ENCODE measurements around the gene MYMX. TPM values are rescaled to one million over a fixed set of nuclear protein-coding genes. Genes with fewer than 3 reads are reported as not detected.

MYMX gene
- total and polyA plus RNA-seq, 2 of the 13 experiments (the other 11 are each of a cell fraction or from before 2014, with no cell fraction given), result not detected

- no peak overlapping the region; a peak in 1 of 6 replicates for H3K4me3 ChIP-seq (replicated peaks in 1 of 3; ENCODE audit: insufficient read depth in 1 of 3, low read depth in 2 of 3, low read length in 3 of 3)
- CTCF ChIA-PET (ENCODE audit: low intra/inter-chr PET ratio, low total read pairs), result no interaction called here
- H3K4me2 ChIP-seq (ENCODE audit: low read depth, low read length), result peak overlapping the region; percentile 13; the same call in 1 of the 2 replicates
- no peaks in the 10 kb centered on the region; a peak in 1 of 5 replicates for H3K27me3 ChIP-seq (ENCODE audit: control insufficient read depth in 1 of 2, insufficient read depth in 2 of 2, low read length in 2 of 2)
- peaks cover 45 to 71% of the 10 kb centered on the region in 2 experiments for H3K36me3 ChIP-seq (replicated peaks in 1 of 2; ENCODE audit: control insufficient read depth in 1 of 2, insufficient read depth in 2 of 2, low read length in 2 of 2)
- DNase-seq (ENCODE audit: low spot score), result no peak
- no peak for FAIRE-seq
- H2AFZ ChIP-seq (ENCODE audit: low read length), result no peak overlapping the region
- intact Hi-C loops (cut with micrococcal nuclease; ENCODE audit: unreplicated experiment), result loop anchor here (5.0 kb wide), 1 partner anchor 153 kb away; no protein-coding TSS in a partner anchor
- H3K9ac ChIP-seq (ENCODE audit: insufficient read depth, low read depth, low read length), result no peak overlapping the region
- in situ Hi-C loops (cut with HindIII; ENCODE audit: extremely low pct_ligation_motif_present, low pct_unique_long_range_greater_than_20kb), result no loop called here
- no peak; the same call in 1 of the 2 replicates for TF ChIP-seq POLR2G (IDR thresholded peaks at IDR 0.05; ENCODE audit: low read depth, low read length)
- 0 out of 2 replicates have a peak, but pooled peaks have one; percentile 24 for TF ChIP-seq SSRP1 (CRISPR knock-in tag; IDR thresholded peaks at IDR 0.05)
- peak; percentile 46 for TF ChIP-seq AGO2 (optimal IDR thresholded peaks at IDR 0.05; ENCODE audit: low read depth, low read length)
- TF ChIP-seq PAF1 (CRISPR knock-in tag; IDR thresholded peaks at IDR 0.05), result no peak
- peak; percentile 83 for TF ChIP-seq POLR2AphosphoS2 (IDR thresholded peaks at IDR 0.05; ENCODE audit: low read depth, low read length)
- peak in 1 of 2 experiments; percentile 60; a peak in 2 of 4 replicates for TF ChIP-seq POLR2A (IDR thresholded peaks at IDR 0.05; ENCODE audit: insufficient read depth in 1 of 2, low read depth in 2 of 2, low read length in 2 of 2)
- TF ChIP-seq AGO1 (IDR thresholded peaks at IDR 0.05; ENCODE audit: low read depth, low read length, poor library complexity, severe bottlenecking), result peak; percentile 85
- TF ChIP-seq RBFOX2 (IDR thresholded peaks at IDR 0.05; ENCODE audit: low read depth, low read length), result peak; percentile 61
- 0 out of 2 replicates have a peak, but pooled peaks have one; percentile 7 for TF ChIP-seq GATA4 (IDR thresholded peaks at IDR 0.05; ENCODE audit: borderline replicate concordance, low read depth)
- POLR2A ChIA-PET, result no interaction called here
- H4K20me1 ChIP-seq (ENCODE audit: insufficient read depth, low read length), result peaks cover 85% of the 10 kb centered on the region
- 86% methylated on average over 3 of the region's 3 CpGs for WGBS (ENCODE audit: low lambda C conversion rate)
- BruUV-seq (replicated peaks), result no TSS peak
- H3K4me1 ChIP-seq (ENCODE audit: insufficient read depth, low read length), result peaks cover 73% of the 10 kb centered on the region
- no peaks in the 10 kb centered on the region for H3K9me3 ChIP-seq (ENCODE audit: low read length)
- no peak overlapping the region for H3K27ac ChIP-seq (ENCODE audit: extremely low read length, insufficient read depth, low read length)
- no peak for ATAC-seq
- peaks cover 58% of the 10 kb centered on the region for H3K79me2 ChIP-seq (ENCODE audit: insufficient read depth, low read length)
Measured at GRCh38 chr6:44250718-44251123, 34.0 kb downstream of the MYMX start.
